Gastrocnemius medialis (tissue), 4 donors: ENCODE data around the gene PDLIM3.

Experiments
- CTCF ChIP-seq, 5 experiments: fragments of 450-650 bp in 3 of 5; fragments of 200-600 bp in 2 of 5; sonication (generic) in 2 of 5; IDR thresholded peaks in 4 of 5; conservative IDR thresholded peaks in 1 of 5; 1 replicate in 4 of 5; 2 replicates in 1 of 5; pipeline ENCODE4 v1.5.1; 2016 to 2019; ENCODE audit warnings: antibody characterized with exemption in 5 of 5, mild to moderate bottlenecking in 3 of 5, moderate library complexity in 3 of 5
- POLR2A ChIP-seq, 2 donors: fragments of 450-650 bp; IDR thresholded peaks; one replicate each; pipeline ENCODE4 v1.6.1; 2017; ENCODE audit warnings: antibody characterized with exemption in 2 of 2, mild to moderate bottlenecking in 2 of 2, moderate library complexity in 2 of 2

GRCh38 chr4:185467101-185467500 is 68.2 kb downstream of the PDLIM3 start:
- TF ChIP-seq CTCF (IDR thresholded peaks at IDR 0.05 in 4 of 5, conservative IDR thresholded peaks at IDR 0.05 in 1 of 5) (no peak), POLR2A (IDR thresholded peaks at IDR 0.05) (no peak)
